ENCODE results near the gene OCEL1.

Gene OCEL1

GRCh38 chr19:17226002-17226933 is at the start of gene OCEL1:
Gene OCEL1 (plus strand): TSS chr19:17226226. CDS start chr19:17226248, 22 bp downstream.
- peak within 1 kb of the TSS; percentile 80 for H3K4me3 ChIP-seq (replicated peaks; ENCODE audit: low read depth, low read length)
- H3K36me3 ChIP-seq (ENCODE audit: control insufficient read depth, insufficient read depth, low read length): peaks cover 1% of the 10 kb centered on the region
- peak; percentile 98 for DNase-seq (ENCODE audit: extremely low read depth, insufficient read length)
- peak; percentile 6 for TF ChIP-seq CTCF (IDR thresholded peaks at IDR 0.05; ENCODE audit: insufficient read depth, low read length, poor library complexity, severe bottlenecking)
- no peaks in the 10 kb centered on the region for H3K27me3 ChIP-seq (replicated peaks; ENCODE audit: control insufficient read depth, insufficient read depth, low read length)

GRCh38 chr19:17178291-17178690 is 47.7 kb upstream of the OCEL1 start:
- Histone ChIP-seq H3K4me3 (replicated peaks; ENCODE audit: low read depth, low read length) (no peak overlapping the region), H3K27me3 (replicated peaks; ENCODE audit: control insufficient read depth, insufficient read depth, low read length) (no peaks in the 10 kb centered on the region), H3K36me3 (ENCODE audit: control insufficient read depth, insufficient read depth, low read length) (peaks cover 26% of the 10 kb centered on the region)
- no peak for TF ChIP-seq CTCF (IDR thresholded peaks at IDR 0.05; ENCODE audit: insufficient read depth, low read length, poor library complexity, severe bottlenecking)
- no peak for DNase-seq (ENCODE audit: extremely low read depth, insufficient read length)

- DNase-seq (ENCODE audit: extremely low read depth, insufficient read length): no peak
- H3K36me3 ChIP-seq (ENCODE audit: control insufficient read depth, insufficient read depth, low read length): peaks cover 30% of the 10 kb centered on the region
- H3K4me3 ChIP-seq (replicated peaks; ENCODE audit: low read depth, low read length): no peak overlapping the region
- H3K27me3 ChIP-seq (replicated peaks; ENCODE audit: control insufficient read depth, insufficient read depth, low read length): no peaks in the 10 kb centered on the region
- no peak for TF ChIP-seq CTCF (IDR thresholded peaks at IDR 0.05; ENCODE audit: insufficient read depth, low read length, poor library complexity, severe bottlenecking)
These were observed 44.9 kb upstream of the OCEL1 start for GRCh38 chr19:17180997-17181702.

GRCh38 chr19:17183271-17183761 is 42.7 kb upstream of the OCEL1 start:
- DNase-seq (ENCODE audit: extremely low read depth, insufficient read length): no peak
- no peak overlapping the region for H3K4me3 ChIP-seq (replicated peaks; ENCODE audit: low read depth, low read length)
- no peaks in the 10 kb centered on the region for H3K27me3 ChIP-seq (replicated peaks; ENCODE audit: control insufficient read depth, insufficient read depth, low read length)
- peak; percentile 39 for TF ChIP-seq CTCF (IDR thresholded peaks at IDR 0.05; ENCODE audit: insufficient read depth, low read length, poor library complexity, severe bottlenecking)
- peaks cover 35% of the 10 kb centered on the region for H3K36me3 ChIP-seq (ENCODE audit: control insufficient read depth, insufficient read depth, low read length)

GRCh38 chr19:17183858-17184321 is 42.1 kb upstream of the OCEL1 start:
- TF ChIP-seq CTCF (IDR thresholded peaks at IDR 0.05; ENCODE audit: insufficient read depth, low read length, poor library complexity, severe bottlenecking): no peak
- Histone ChIP-seq H3K27me3 (replicated peaks; ENCODE audit: control insufficient read depth, insufficient read depth, low read length) (no peaks in the 10 kb centered on the region), H3K4me3 (replicated peaks; ENCODE audit: low read depth, low read length) (no peak overlapping the region), H3K36me3 (ENCODE audit: control insufficient read depth, insufficient read depth, low read length) (peaks cover 35% of the 10 kb centered on the region)
- no peak for DNase-seq (ENCODE audit: extremely low read depth, insufficient read length)
